ENCODE results near the gene LORICRIN. TPM values are rescaled to one million over a fixed set of nuclear protein-coding genes. Genes with fewer than 3 reads are reported as not detected.

The LORICRIN gene
- polyA plus RNA-seq, 2 of the 4 experiments (the other 2 are of a cell fraction): not detected

DNA sequence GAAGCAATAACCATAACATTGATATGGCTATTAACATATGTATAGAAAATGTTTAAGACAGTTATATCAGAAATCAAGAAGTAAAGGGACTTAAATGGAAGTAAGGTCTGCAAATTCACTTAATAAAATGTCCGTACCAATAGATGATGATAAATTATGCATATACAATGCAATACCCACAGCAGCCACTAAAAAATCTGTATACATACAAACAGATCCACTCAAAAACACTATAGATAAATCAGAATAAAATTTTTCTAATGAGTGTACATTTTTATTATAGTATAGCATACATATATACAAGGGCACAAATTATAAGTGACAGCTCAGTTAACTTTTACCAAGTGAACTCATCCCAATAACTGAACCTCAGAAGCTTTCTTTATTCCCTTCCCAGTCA lies 6.0 kb downstream of the LORICRIN start:
- POLR2A ChIA-PET: no interaction called here
- CTCF ChIA-PET: interaction anchor here (0.5 to 1.3 kb wide), 2 partner anchors 23 to 96 kb away, joined by 3 to 4 read pairs; no protein-coding TSS in a partner anchor
- Histone ChIP-seq H3K4me3 (no peak overlapping the region), H3K4me1 (no peaks in the 10 kb centered on the region), H3K27ac (no peak overlapping the region), H3K9me3 (0 out of 3 replicates have a peak, but pooled peaks cover 6% of the 10 kb centered on the region), H3K4me2 (no peak overlapping the region)
- ATAC-seq: no peak
- WGBS (ENCODE audit: missing lambda C conversion rate): 83% methylated on average over 1 of the region's 1 CpG
- TF ChIP-seq TFCP2L1 (CRISPR knock-in tag; IDR thresholded peaks at IDR 0.05) (no peak), MAZ (IDR thresholded peaks at IDR 0.05; ENCODE audit: borderline replicate concordance, low read depth, low read length) (no peak), JUN (IDR thresholded peaks at IDR 0.05) (no peak), KDM1A (IDR thresholded peaks at IDR 0.05; ENCODE audit: low read depth) (no peak), CTCF (IDR thresholded peaks at IDR 0.05) (no peak), GATA3 (IDR thresholded peaks at IDR 0.05; ENCODE audit: borderline replicate concordance) (no peak), RNF2 (IDR thresholded peaks at IDR 0.05; ENCODE audit: borderline replicate concordance, low read depth) (no peak), ZFP36 (IDR thresholded peaks at IDR 0.05; ENCODE audit: borderline replicate concordance, partially characterized antibody) (no peak), HES2 (IDR thresholded peaks at IDR 0.05) (no peak), NR3C1 (IDR thresholded peaks at IDR 0.05) (no peak), ZNF302 (CRISPR knock-in tag; IDR thresholded peaks at IDR 0.05) (no peak)
- TF ChIP-seq, protein P1, sequence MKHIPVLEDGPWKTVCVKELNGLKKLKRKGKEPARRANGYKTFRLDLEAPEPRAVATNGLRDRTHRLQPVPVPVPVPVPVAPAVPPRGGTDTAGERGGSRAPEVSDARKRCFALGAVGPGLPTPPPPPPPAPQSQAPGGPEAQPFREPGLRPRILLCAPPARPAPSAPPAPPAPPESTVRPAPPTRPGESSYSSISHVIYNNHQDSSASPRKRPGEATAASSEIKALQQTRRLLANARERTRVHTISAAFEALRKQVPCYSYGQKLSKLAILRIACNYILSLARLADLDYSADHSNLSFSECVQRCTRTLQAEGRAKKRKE (CRISPR knock-in tag; IDR thresholded peaks at IDR 0.05; ENCODE audit: low read depth): no peak
- TF ChIP-seq, protein P2, sequence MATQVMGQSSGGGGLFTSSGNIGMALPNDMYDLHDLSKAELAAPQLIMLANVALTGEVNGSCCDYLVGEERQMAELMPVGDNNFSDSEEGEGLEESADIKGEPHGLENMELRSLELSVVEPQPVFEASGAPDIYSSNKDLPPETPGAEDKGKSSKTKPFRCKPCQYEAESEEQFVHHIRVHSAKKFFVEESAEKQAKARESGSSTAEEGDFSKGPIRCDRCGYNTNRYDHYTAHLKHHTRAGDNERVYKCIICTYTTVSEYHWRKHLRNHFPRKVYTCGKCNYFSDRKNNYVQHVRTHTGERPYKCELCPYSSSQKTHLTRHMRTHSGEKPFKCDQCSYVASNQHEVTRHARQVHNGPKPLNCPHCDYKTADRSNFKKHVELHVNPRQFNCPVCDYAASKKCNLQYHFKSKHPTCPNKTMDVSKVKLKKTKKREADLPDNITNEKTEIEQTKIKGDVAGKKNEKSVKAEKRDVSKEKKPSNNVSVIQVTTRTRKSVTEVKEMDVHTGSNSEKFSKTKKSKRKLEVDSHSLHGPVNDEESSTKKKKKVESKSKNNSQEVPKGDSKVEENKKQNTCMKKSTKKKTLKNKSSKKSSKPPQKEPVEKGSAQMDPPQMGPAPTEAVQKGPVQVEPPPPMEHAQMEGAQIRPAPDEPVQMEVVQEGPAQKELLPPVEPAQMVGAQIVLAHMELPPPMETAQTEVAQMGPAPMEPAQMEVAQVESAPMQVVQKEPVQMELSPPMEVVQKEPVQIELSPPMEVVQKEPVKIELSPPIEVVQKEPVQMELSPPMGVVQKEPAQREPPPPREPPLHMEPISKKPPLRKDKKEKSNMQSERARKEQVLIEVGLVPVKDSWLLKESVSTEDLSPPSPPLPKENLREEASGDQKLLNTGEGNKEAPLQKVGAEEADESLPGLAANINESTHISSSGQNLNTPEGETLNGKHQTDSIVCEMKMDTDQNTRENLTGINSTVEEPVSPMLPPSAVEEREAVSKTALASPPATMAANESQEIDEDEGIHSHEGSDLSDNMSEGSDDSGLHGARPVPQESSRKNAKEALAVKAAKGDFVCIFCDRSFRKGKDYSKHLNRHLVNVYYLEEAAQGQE (IDR thresholded peaks at IDR 0.05): no peak
- TF ChIP-seq, protein P3, sequence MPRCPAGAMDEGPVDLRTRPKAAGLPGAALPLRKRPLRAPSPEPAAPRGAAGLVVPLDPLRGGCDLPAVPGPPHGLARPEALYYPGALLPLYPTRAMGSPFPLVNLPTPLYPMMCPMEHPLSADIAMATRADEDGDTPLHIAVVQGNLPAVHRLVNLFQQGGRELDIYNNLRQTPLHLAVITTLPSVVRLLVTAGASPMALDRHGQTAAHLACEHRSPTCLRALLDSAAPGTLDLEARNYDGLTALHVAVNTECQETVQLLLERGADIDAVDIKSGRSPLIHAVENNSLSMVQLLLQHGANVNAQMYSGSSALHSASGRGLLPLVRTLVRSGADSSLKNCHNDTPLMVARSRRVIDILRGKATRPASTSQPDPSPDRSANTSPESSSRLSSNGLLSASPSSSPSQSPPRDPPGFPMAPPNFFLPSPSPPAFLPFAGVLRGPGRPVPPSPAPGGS (IDR thresholded peaks at IDR 0.05): no peak
- DNase-seq (ENCODE audit: low read depth in 1 of 2, low spot score in 1 of 2): no peak
- FAIRE-seq: no peak

DNA sequence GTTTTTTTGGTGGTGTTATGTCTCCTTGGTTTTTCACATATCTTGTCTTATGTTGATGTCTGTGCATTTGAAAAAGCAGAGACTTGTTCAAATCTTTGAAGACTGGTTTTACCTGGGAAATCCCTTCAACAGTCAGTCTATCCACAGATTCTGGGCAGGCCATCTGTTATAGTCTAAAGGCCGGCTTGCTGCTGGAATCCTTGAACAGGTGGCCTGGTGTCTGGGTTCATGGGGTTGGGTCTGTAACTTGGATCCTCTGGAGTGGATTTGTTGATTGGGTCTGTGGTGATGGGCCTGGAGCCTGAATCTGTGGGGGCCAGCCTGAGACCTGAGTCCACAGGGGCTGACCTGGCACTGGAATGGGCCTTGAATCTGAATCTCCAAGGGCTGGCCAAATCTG lies 12.2 kb downstream of the LORICRIN start:
- Histone ChIP-seq H3K4me2 (no peak overlapping the region), H3K27ac (no peak overlapping the region), H3K4me3 (no peak overlapping the region), H3K4me1 (no peaks in the 10 kb centered on the region), H3K9me3 (no peaks in the 10 kb centered on the region)
- ATAC-seq: no peak
- no peak for DNase-seq (ENCODE audit: low read depth in 1 of 2, low spot score in 1 of 2)
- 88% methylated on average over 1 of the region's 1 CpG for WGBS (ENCODE audit: missing lambda C conversion rate)
- FAIRE-seq: no peak
- POLR2A ChIA-PET: no interaction called here
- TF ChIP-seq JUN (IDR thresholded peaks at IDR 0.05): no peak
- no peak for TF ChIP-seq JUNB (IDR thresholded peaks at IDR 0.05)
- no peak for TF ChIP-seq FOXS1 (CRISPR knock-in tag; IDR thresholded peaks at IDR 0.05)
- no peak for TF ChIP-seq RAD21 (conservative IDR thresholded peaks at IDR 0.05 in 1 of 2, IDR thresholded peaks at IDR 0.05 in 1 of 2)
- no peak for TF ChIP-seq RARB (CRISPR knock-in tag; IDR thresholded peaks at IDR 0.05)
- TF ChIP-seq CHD2 (IDR thresholded peaks at IDR 0.05; ENCODE audit: low read length, partially characterized antibody): no peak
- no peak for TF ChIP-seq RNF2 (IDR thresholded peaks at IDR 0.05; ENCODE audit: borderline replicate concordance, low read depth)
- no peak for TF ChIP-seq EP300 (IDR thresholded peaks at IDR 0.05)
- no peak for TF ChIP-seq ZSCAN20 (CRISPR knock-in tag; IDR thresholded peaks at IDR 0.05)
- CTCF ChIA-PET: no interaction called here

All from A549 (cell line).